KMS-11 (cell line): ENCODE results near the gene CHST14.
A peak's percentile ranks its signal among the peaks of the same experiment; 100 is the strongest.

Experiments used
- H2AFZ ChIP-seq: fragments of 200-600 bp; sonication (generic); 2 replicates; pipeline ENCODE4 v1.6.1; 2016; ENCODE audit warnings: antibody characterized with exemption, mixed run types, low read depth
- H3K27ac ChIP-seq: fragments of 200-600 bp; sonication (generic); 2 replicates; pipeline ENCODE4 v1.6.1; 2016; ENCODE audit warnings: mild to moderate bottlenecking, mixed run types
- H3K27me3 ChIP-seq: fragments of 200-600 bp; sonication (generic); 2 replicates; pipeline ENCODE4 v1.6.1; 2017; ENCODE audit warnings: mild to moderate bottlenecking, low read depth, mixed run types, moderate library complexity; ENCODE audit not compliant: insufficient read depth
- H3K36me3 ChIP-seq: fragments of 200-600 bp; sonication (generic); 2 replicates; pipeline ENCODE4 v1.6.1; 2017; ENCODE audit warnings: mild to moderate bottlenecking, mixed run types; ENCODE audit not compliant: insufficient read depth
- H3K4me1 ChIP-seq: fragments of 200-600 bp; sonication (generic); 2 replicates; pipeline ENCODE4 v1.6.1; 2016; ENCODE audit warnings: mild to moderate bottlenecking, low read depth, mixed run types; ENCODE audit not compliant: poor library complexity, severe bottlenecking
- H3K4me2 ChIP-seq: fragments of 200-600 bp; sonication (generic); 2 replicates; pipeline ENCODE4 v1.7.0; 2016; ENCODE audit warnings: mild to moderate bottlenecking, mixed run types
- H3K4me3 ChIP-seq: fragments of 200-600 bp; sonication (generic); IDR thresholded peaks from 2 replicates; pipeline ENCODE4 v1.6.1; 2017; ENCODE audit warnings: low read depth, low read length, mixed read lengths; ENCODE audit not compliant: insufficient read depth
- H3K79me2 ChIP-seq: fragments of 200-600 bp; sonication (generic); 2 replicates; pipeline ENCODE4 v1.6.1; 2016; ENCODE audit warnings: low read depth, mixed run types; ENCODE audit not compliant: insufficient read depth
- H3K9ac ChIP-seq: fragments of 200-600 bp; sonication (generic); 2 replicates; pipeline ENCODE4 v1.6.1; 2016; ENCODE audit warnings: mild to moderate bottlenecking, mixed run types
- H4K20me1 ChIP-seq: fragments of 200-600 bp; sonication (generic); 2 replicates; pipeline ENCODE4 v1.6.1; 2016; ENCODE audit warnings: mild to moderate bottlenecking, mixed run types; ENCODE audit not compliant: insufficient read depth
- CTCF ChIP-seq: fragments of 200-600 bp; sonication (generic); conservative IDR thresholded peaks from 2 replicates; pipeline ENCODE4 v1.6.1; 2017; ENCODE audit warnings: low read depth, mild to moderate bottlenecking, antibody characterized with exemption, low read length, moderate library complexity, mixed read lengths

The CHST14 gene

GRCh38 chr15:40471808-40472150 lies 995 bp downstream of the CHST14 start:
- Histone ChIP-seq H3K36me3 (no peaks in the 10 kb centered on the region), H3K79me2 (no peaks in the 10 kb centered on the region), H4K20me1 (no peaks in the 10 kb centered on the region), H3K4me1 (peaks cover 17% of the 10 kb centered on the region), H3K27me3 (no peaks in the 10 kb centered on the region), H3K4me3 (no peak overlapping the region), H3K4me2 (peak overlapping the region; percentile 97), H3K27ac (no peak overlapping the region), H3K9ac (peak overlapping the region; percentile 66), H2AFZ (peak overlapping the region; percentile 98)
- no peak for TF ChIP-seq CTCF

- Histone ChIP-seq H3K9ac (peak overlapping the region; percentile 66; the same call in 1 of the 2 replicates), H3K27me3 (no peaks in the 10 kb centered on the region), H4K20me1 (no peaks in the 10 kb centered on the region), H3K4me2 (peak overlapping the region; percentile 97), H3K27ac (no peak overlapping the region), H3K36me3 (no peaks in the 10 kb centered on the region), H2AFZ (peak overlapping the region; percentile 98; the same call in 1 of the 2 replicates), H3K4me1 (peaks cover 17% of the 10 kb centered on the region), H3K79me2 (no peaks in the 10 kb centered on the region), H3K4me3 (no peak overlapping the region)
- no peak for TF ChIP-seq CTCF
Observed at GRCh38 chr15:40472171-40472727, 1.5 kb downstream of the CHST14 start.

GRCh38 chr15:40474581-40474980 lies 3.8 kb downstream of the CHST14 start:
- H3K4me2 ChIP-seq = no peak overlapping the region
- no peaks in the 10 kb centered on the region for H3K36me3 ChIP-seq
- no peak for TF ChIP-seq CTCF
- H2AFZ ChIP-seq = no peak overlapping the region
- no peak overlapping the region for H3K9ac ChIP-seq
- H3K27me3 ChIP-seq = no peaks in the 10 kb centered on the region
- H3K27ac ChIP-seq = no peak overlapping the region
- H4K20me1 ChIP-seq = no peaks in the 10 kb centered on the region
- H3K4me1 ChIP-seq = peaks cover 29% of the 10 kb centered on the region
- no peak overlapping the region for H3K4me3 ChIP-seq
- no peaks in the 10 kb centered on the region for H3K79me2 ChIP-seq

GRCh38 chr15:40477642-40478327 lies 7.0 kb downstream of the CHST14 start:
- no peak for TF ChIP-seq CTCF
- H3K36me3 ChIP-seq = no peaks in the 10 kb centered on the region
- no peak overlapping the region for H3K9ac ChIP-seq
- H3K27me3 ChIP-seq = no peaks in the 10 kb centered on the region
- H2AFZ ChIP-seq = no peak overlapping the region
- no peaks in the 10 kb centered on the region for H3K79me2 ChIP-seq
- peaks cover 15% of the 10 kb centered on the region for H3K4me1 ChIP-seq
- H3K27ac ChIP-seq = no peak overlapping the region
- H4K20me1 ChIP-seq = no peaks in the 10 kb centered on the region
- H3K4me3 ChIP-seq = no peak overlapping the region
- H3K4me2 ChIP-seq = no peak overlapping the region
